D341Med (cell line): ENCODE results near the gene CACTIN.

ENCODE experiments used
- DNase-seq: peaks from one replicate; pipeline ENCODE4 v3.0.0; 2012; ENCODE audit warnings: low spot score

CACTIN gene

GRCh38 chr19:3609779-3610719 is 16.5 kb downstream of the CACTIN start:
- no peak for DNase-seq

- no peak for DNase-seq
Measured at GRCh38 chr19:3608750-3609322, 17.8 kb downstream of the CACTIN start.

GRCh38 chr19:3608079-3608641 is 18.4 kb downstream of the CACTIN start:
- no peak for DNase-seq

GRCh38 chr19:3607303-3608078 is 19.1 kb downstream of the CACTIN start:
- no peak for DNase-seq

- DNase-seq = peak; percentile 73
Measured at GRCh38 chr19:3606690-3607289, 19.8 kb downstream of the CACTIN start, which contains the start of gene TBXA2R. TSS of gene TBXA2R (minus strand) at chr19:3606875. CDS start at chr19:3600634, 6,241 bp downstream.

GRCh38 chr19:3606174-3606689 is 20.4 kb downstream of the CACTIN start:
- DNase-seq = no peak

- DNase-seq = no peak
Measured at GRCh38 chr19:3605770-3606169, 20.8 kb downstream of the CACTIN start.

GRCh38 chr19:3605361-3605760 is 21.2 kb downstream of the CACTIN start:
- no peak for DNase-seq

- DNase-seq = no peak
Measured at GRCh38 chr19:3604987-3605343, 21.6 kb downstream of the CACTIN start.

- DNase-seq = no peak
Measured at GRCh38 chr19:3604227-3604986, 22.2 kb downstream of the CACTIN start.

GRCh38 chr19:3603121-3603811 is 23.3 kb downstream of the CACTIN start:
- DNase-seq = no peak

GRCh38 chr19:3601021-3601420 is 25.6 kb downstream of the CACTIN start:
- DNase-seq = no peak

- no peak for DNase-seq
Measured at GRCh38 chr19:3599776-3600187, 26.8 kb downstream of the CACTIN start.

GRCh38 chr19:3595521-3596061 is 31.0 kb downstream of the CACTIN start:
- DNase-seq = no peak

GRCh38 chr19:3593156-3593555 is 33.4 kb downstream of the CACTIN start:
- DNase-seq = no peak

GRCh38 chr19:3591876-3592613 is 34.5 kb downstream of the CACTIN start:
- DNase-seq = no peak

GRCh38 chr19:3590991-3591659 is 35.5 kb downstream of the CACTIN start:
- no peak for DNase-seq

GRCh38 chr19:3589949-3590348 is 36.6 kb downstream of the CACTIN start:
- no peak for DNase-seq

GRCh38 chr19:3589439-3589838 is 37.2 kb downstream of the CACTIN start:
- DNase-seq = no peak
